GM20000 (cell line): ENCODE results near the gene CDC34.
"Not testable (repeated sequence)": the region's sequence is repeated elsewhere in the genome, so short reads cannot be mapped to it uniquely, and the experiment has no call there.

Source experiments
- DNase-seq: peaks from one replicate; pipeline ENCODE4 v3.0.0; 2012; ENCODE audit warnings: low spot score
- CTCF ChIP-seq: IDR thresholded peaks from 2 replicates; pipeline ENCODE4 v1.5.1; 2012; ENCODE audit warnings: mild to moderate bottlenecking, control low read depth; ENCODE audit errors: extremely low read depth, missing control alignments

CDC34 gene

GRCh38 chr19:581399-582111 is 50.0 kb downstream of the CDC34 start:
- no peak for DNase-seq
- TF ChIP-seq CTCF, result no peak

GRCh38 chr19:582497-583197 is 51.1 kb downstream of the CDC34 start:
- TF ChIP-seq CTCF, result no peak
- DNase-seq, result no peak

GRCh38 chr19:583198-583967 is 51.8 kb downstream of the CDC34 start:
- no peak for TF ChIP-seq CTCF
- no peak for DNase-seq

GRCh38 chr19:583968-584239 is 52.3 kb downstream of the CDC34 start:
- no peak for DNase-seq
- TF ChIP-seq CTCF, result no peak

GRCh38 chr19:584240-585001 is 52.9 kb downstream of the CDC34 start:
- peak; percentile 95 for TF ChIP-seq CTCF

GRCh38 chr19:585146-585545 is 53.6 kb downstream of the CDC34 start:
- DNase-seq, result not testable (repeated sequence)

More at GRCh38 chr19:584240-585001, 52.9 kb downstream of the CDC34 start:
- peak; percentile 91 for DNase-seq

GRCh38 chr19:585551-586110 is 54.1 kb downstream of the CDC34 start:
- DNase-seq, result no peak
- TF ChIP-seq CTCF, result no peak
